Mononuclear cell (primary cell): ENCODE results near the gene KLF11. TPM values are rescaled to one million over a fixed set of nuclear protein-coding genes. Genes with fewer than 3 reads are reported as not detected.
A peak's percentile ranks its signal among the peaks of the same experiment; 100 is the strongest.
"Not testable (repeated sequence)": the region's sequence is repeated elsewhere in the genome, so short reads cannot be mapped to it uniquely, and the experiment has no call there.

Source experiments
- H3K27me3 ChIP-seq: 2 replicates; pipeline ENCODE4 v1.6.0; 2011; ENCODE audit warnings: low read length, control low read depth; ENCODE audit not compliant: insufficient read depth
- H3K4me1 ChIP-seq: 2 replicates; pipeline ENCODE4 v1.5.1; 2011; ENCODE audit warnings: mild to moderate bottlenecking, low read length, control low read depth; ENCODE audit not compliant: insufficient read depth
- H3K4me3 ChIP-seq: 2 replicates; pipeline ENCODE4 v1.5.1; 2011; ENCODE audit warnings: mild to moderate bottlenecking, low read length, moderate library complexity
- H3K9me3 ChIP-seq: 2 replicates; pipeline ENCODE4 v1.5.1; 2011; ENCODE audit warnings: low read depth, mild to moderate bottlenecking, control low read depth, low read length
- total RNA-seq: library from RNA; depleted of rRNA; stranded (reverse); fragments of >200 nt; gene quantifications from one replicate; pipeline ENCODE4 v1.2.3, GENCODE V29; 2012

KLF11 gene
- total RNA-seq, 1 donor = 37.7 TPM

GRCh38 chr2:10028988-10029874 lies 14.1 kb upstream of the KLF11 start:
- Histone ChIP-seq H3K4me1 (peaks cover 50% of the 10 kb centered on the region), H3K9me3 (no peaks in the 10 kb centered on the region), H3K4me3 (peak overlapping the region; percentile 46), H3K27me3 (no peaks in the 10 kb centered on the region)

- Histone ChIP-seq H3K4me1 (peaks cover 56% of the 10 kb centered on the region), H3K9me3 (no peaks in the 10 kb centered on the region), H3K4me3 (peak overlapping the region; percentile 46), H3K27me3 (no peaks in the 10 kb centered on the region)
Measured at GRCh38 chr2:10029875-10030223, 13.5 kb upstream of the KLF11 start.

- Histone ChIP-seq H3K4me1 (peaks cover 61% of the 10 kb centered on the region), H3K4me3 (no peak overlapping the region), H3K9me3 (no peaks in the 10 kb centered on the region), H3K27me3 (no peaks in the 10 kb centered on the region)
Measured at GRCh38 chr2:10030311-10030736, 13.0 kb upstream of the KLF11 start.

- not testable (repeated sequence) for H3K4me3 ChIP-seq, H3K27me3 ChIP-seq, H3K9me3 ChIP-seq
- peaks cover 65% of the 10 kb centered on the region for H3K4me1 ChIP-seq
Measured at GRCh38 chr2:10030798-10031197, 12.6 kb upstream of the KLF11 start.

GRCh38 chr2:10031886-10032745 lies 11.2 kb upstream of the KLF11 start:
- Histone ChIP-seq H3K27me3 (no peaks in the 10 kb centered on the region), H3K4me3 (no peak overlapping the region), H3K4me1 (peaks cover 79% of the 10 kb centered on the region)

GRCh38 chr2:10032746-10033105 lies 10.6 kb upstream of the KLF11 start:
- H3K4me3 ChIP-seq = no peak overlapping the region
- H3K9me3 ChIP-seq = no peaks in the 10 kb centered on the region
- no peaks in the 10 kb centered on the region for H3K27me3 ChIP-seq
- peaks cover 84% of the 10 kb centered on the region for H3K4me1 ChIP-seq

More at GRCh38 chr2:10031886-10032745, 11.2 kb upstream of the KLF11 start:
- no peaks in the 10 kb centered on the region for H3K9me3 ChIP-seq

GRCh38 chr2:10033251-10034006 lies 9.9 kb upstream of the KLF11 start:
- Histone ChIP-seq H3K9me3 (no peaks in the 10 kb centered on the region), H3K27me3 (no peaks in the 10 kb centered on the region), H3K4me3 (no peak overlapping the region), H3K4me1 (peaks cover 80% of the 10 kb centered on the region)

GRCh38 chr2:10034333-10035052 lies 8.9 kb upstream of the KLF11 start:
- no peaks in the 10 kb centered on the region for H3K27me3 ChIP-seq
- no peak overlapping the region for H3K4me3 ChIP-seq
- peaks cover 70% of the 10 kb centered on the region for H3K4me1 ChIP-seq
- no peaks in the 10 kb centered on the region for H3K9me3 ChIP-seq

GRCh38 chr2:10035053-10035422 lies 8.3 kb upstream of the KLF11 start:
- peaks cover 64% of the 10 kb centered on the region for H3K4me1 ChIP-seq
- H3K27me3 ChIP-seq = no peaks in the 10 kb centered on the region
- no peaks in the 10 kb centered on the region for H3K9me3 ChIP-seq
- no peak overlapping the region for H3K4me3 ChIP-seq

- Histone ChIP-seq H3K27me3 (no peaks in the 10 kb centered on the region), H3K9me3 (no peaks in the 10 kb centered on the region), H3K4me3 (no peak overlapping the region), H3K4me1 (peaks cover 58% of the 10 kb centered on the region)
Measured at GRCh38 chr2:10035633-10036032, 7.7 kb upstream of the KLF11 start.

GRCh38 chr2:10036095-10036884 lies 7.1 kb upstream of the KLF11 start:
- no peaks in the 10 kb centered on the region for H3K9me3 ChIP-seq
- H3K4me1 ChIP-seq = peaks cover 52% of the 10 kb centered on the region
- no peaks in the 10 kb centered on the region for H3K27me3 ChIP-seq
- H3K4me3 ChIP-seq = no peak overlapping the region

GRCh38 chr2:10038123-10038522 lies 5.2 kb upstream of the KLF11 start:
- H3K4me1 ChIP-seq = peaks cover 59% of the 10 kb centered on the region
- no peaks in the 10 kb centered on the region for H3K9me3 ChIP-seq
- H3K27me3 ChIP-seq = no peaks in the 10 kb centered on the region
- H3K4me3 ChIP-seq = no peak overlapping the region

- Histone ChIP-seq H3K4me3 (no peak overlapping the region), H3K4me1 (peaks cover 54% of the 10 kb centered on the region), H3K9me3 (no peaks in the 10 kb centered on the region), H3K27me3 (no peaks in the 10 kb centered on the region)
Measured at GRCh38 chr2:10038716-10039115, 4.6 kb upstream of the KLF11 start.
